Measurements from ENCODE around the gene FAM210B.
"Not testable (repeated sequence)": the region's sequence is repeated elsewhere in the genome, so short reads cannot be mapped to it uniquely, and the experiment has no call there.

FAM210B gene

GRCh38 chr20:56403465-56403864 lies 44.7 kb downstream of the FAM210B start:
- Histone ChIP-seq H3K27me3 (ENCODE audit: insufficient read depth, poor library complexity, severe bottlenecking) (no peaks in the 10 kb centered on the region), H3K27ac (replicated peaks) (no peak overlapping the region), H3K4me3 (replicated peaks; ENCODE audit: insufficient read depth, low read length) (no peak overlapping the region)
- TF ChIP-seq SPI1 (IDR thresholded peaks at IDR 0.05; ENCODE audit: borderline replicate concordance, low read depth): no peak
- TF ChIP-seq REST (IDR thresholded peaks at IDR 0.05; ENCODE audit: insufficient replicate concordance, low read depth): no peak
- TF ChIP-seq POLR2AphosphoS5 (IDR thresholded peaks at IDR 0.05; ENCODE audit: low read depth): no peak
- DNase-seq (ENCODE audit: low read depth in 1 of 2, low spot score in 1 of 2): no peak

DNA sequence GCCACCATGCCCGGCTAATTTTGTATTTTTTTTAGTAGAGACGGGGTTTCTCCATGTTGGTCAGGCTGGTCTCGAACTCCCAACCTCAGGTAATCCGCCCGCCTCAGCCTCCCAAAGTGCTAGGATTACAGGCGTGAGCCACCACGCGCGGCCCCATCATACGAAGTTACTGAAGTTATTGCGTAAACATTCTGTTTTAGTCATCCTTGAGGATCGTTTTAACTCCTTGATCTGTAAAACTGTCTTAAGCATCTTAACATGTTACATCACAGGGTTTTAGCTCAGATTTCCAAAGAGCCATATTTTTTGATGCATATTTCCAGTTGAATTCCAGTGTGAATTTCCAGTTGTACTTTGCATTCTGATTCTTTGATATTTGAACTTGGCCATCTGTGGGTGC lies 46.6 kb downstream of the FAM210B start:
- DNase-seq (ENCODE audit: low read depth in 1 of 2, low spot score in 1 of 2); H3K4me3 ChIP-seq (replicated peaks; ENCODE audit: insufficient read depth, low read length); H3K27me3 ChIP-seq (ENCODE audit: insufficient read depth, poor library complexity, severe bottlenecking); H3K27ac ChIP-seq (replicated peaks): not testable (repeated sequence)

DNA sequence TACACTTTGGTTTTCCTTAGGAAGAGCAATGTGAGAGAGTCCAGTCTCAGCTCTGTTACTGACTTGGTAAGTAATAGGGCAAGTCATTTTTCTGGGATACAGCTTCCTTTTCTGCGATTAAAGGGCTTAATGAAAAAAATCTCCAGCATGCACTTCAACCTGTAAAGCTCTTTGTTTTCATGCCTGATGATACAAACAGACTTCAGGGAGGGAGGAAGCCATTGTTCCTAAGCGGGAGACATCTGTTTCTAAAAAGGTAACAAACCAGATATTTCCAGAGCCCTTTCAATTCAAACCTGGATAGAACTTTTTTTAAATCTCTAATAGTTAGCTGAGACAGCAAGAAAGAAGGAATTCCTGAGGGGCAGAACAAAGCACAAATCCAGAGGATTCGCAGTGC lies 48.1 kb downstream of the FAM210B start:
- DNase-seq (ENCODE audit: low read depth in 1 of 2, low spot score in 1 of 2): no peak
- Histone ChIP-seq H3K4me3 (replicated peaks; ENCODE audit: insufficient read depth, low read length) (no peak overlapping the region), H3K27me3 (ENCODE audit: insufficient read depth, poor library complexity, severe bottlenecking) (no peaks in the 10 kb centered on the region), H3K27ac (replicated peaks) (no peak overlapping the region)
- TF ChIP-seq REST (IDR thresholded peaks at IDR 0.05; ENCODE audit: insufficient replicate concordance, low read depth) (no peak), POLR2AphosphoS5 (IDR thresholded peaks at IDR 0.05; ENCODE audit: low read depth) (no peak), GABPA (IDR thresholded peaks at IDR 0.05; ENCODE audit: low read depth) (no peak), SPI1 (IDR thresholded peaks at IDR 0.05; ENCODE audit: borderline replicate concordance, low read depth) (no peak)
- TF ChIP-seq, protein P1, sequence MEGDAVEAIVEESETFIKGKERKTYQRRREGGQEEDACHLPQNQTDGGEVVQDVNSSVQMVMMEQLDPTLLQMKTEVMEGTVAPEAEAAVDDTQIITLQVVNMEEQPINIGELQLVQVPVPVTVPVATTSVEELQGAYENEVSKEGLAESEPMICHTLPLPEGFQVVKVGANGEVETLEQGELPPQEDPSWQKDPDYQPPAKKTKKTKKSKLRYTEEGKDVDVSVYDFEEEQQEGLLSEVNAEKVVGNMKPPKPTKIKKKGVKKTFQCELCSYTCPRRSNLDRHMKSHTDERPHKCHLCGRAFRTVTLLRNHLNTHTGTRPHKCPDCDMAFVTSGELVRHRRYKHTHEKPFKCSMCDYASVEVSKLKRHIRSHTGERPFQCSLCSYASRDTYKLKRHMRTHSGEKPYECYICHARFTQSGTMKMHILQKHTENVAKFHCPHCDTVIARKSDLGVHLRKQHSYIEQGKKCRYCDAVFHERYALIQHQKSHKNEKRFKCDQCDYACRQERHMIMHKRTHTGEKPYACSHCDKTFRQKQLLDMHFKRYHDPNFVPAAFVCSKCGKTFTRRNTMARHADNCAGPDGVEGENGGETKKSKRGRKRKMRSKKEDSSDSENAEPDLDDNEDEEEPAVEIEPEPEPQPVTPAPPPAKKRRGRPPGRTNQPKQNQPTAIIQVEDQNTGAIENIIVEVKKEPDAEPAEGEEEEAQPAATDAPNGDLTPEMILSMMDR (IDR thresholded peaks at IDR 0.05; ENCODE audit: insufficient read depth, low read length): no peak

DNA sequence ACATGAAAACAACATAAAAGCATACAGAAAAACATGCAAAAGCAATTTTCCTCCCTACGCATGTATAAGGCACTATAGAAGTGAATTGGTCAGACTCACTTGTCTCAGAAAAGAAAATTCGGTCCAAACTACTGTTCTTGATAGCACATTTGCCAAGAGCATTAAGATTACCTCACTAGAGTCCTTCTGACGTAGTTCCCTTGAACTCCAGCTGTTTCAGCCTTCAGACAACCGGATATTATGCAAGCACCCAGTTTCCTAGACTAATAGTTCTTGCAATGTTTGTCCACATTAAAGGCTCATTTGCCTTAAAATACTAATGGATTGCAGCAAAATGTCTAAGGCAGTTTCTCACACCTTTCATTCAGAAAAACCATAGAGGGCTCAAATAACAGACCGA lies 50.7 kb downstream of the FAM210B start:
- H3K27me3 ChIP-seq (ENCODE audit: insufficient read depth, poor library complexity, severe bottlenecking): no peaks in the 10 kb centered on the region
- DNase-seq (ENCODE audit: low read depth in 1 of 2, low spot score in 1 of 2): peak; percentile 75 to 78
- no peak overlapping the region for H3K4me3 ChIP-seq (replicated peaks; ENCODE audit: insufficient read depth, low read length)
- peak overlapping the region; percentile 45 for H3K27ac ChIP-seq (replicated peaks)
- peak; percentile 80 for TF ChIP-seq GABPA (IDR thresholded peaks at IDR 0.05; ENCODE audit: low read depth)
- no peak for TF ChIP-seq SPI1 (IDR thresholded peaks at IDR 0.05; ENCODE audit: borderline replicate concordance, low read depth)

- TF ChIP-seq GABPA (IDR thresholded peaks at IDR 0.05; ENCODE audit: low read depth) (no peak), POLR2AphosphoS5 (IDR thresholded peaks at IDR 0.05; ENCODE audit: low read depth) (no peak), REST (IDR thresholded peaks at IDR 0.05; ENCODE audit: insufficient replicate concordance, low read depth) (no peak)
- TF ChIP-seq, protein P1 (IDR thresholded peaks at IDR 0.05; ENCODE audit: insufficient read depth, low read length): no peak
- Histone ChIP-seq H3K27me3 (ENCODE audit: insufficient read depth, poor library complexity, severe bottlenecking) (no peaks in the 10 kb centered on the region), H3K27ac (replicated peaks) (peak overlapping the region; percentile 45), H3K4me3 (replicated peaks; ENCODE audit: insufficient read depth, low read length) (no peak overlapping the region)
- no peak for DNase-seq (ENCODE audit: low read depth in 1 of 2, low spot score in 1 of 2)
Observed at GRCh38 chr20:56409956-56410355, 51.2 kb downstream of the FAM210B start.

GRCh38 chr20:56411287-56411686 lies 52.5 kb downstream of the FAM210B start:
- DNase-seq (ENCODE audit: low read depth in 1 of 2, low spot score in 1 of 2): not testable (repeated sequence)
- H3K27ac ChIP-seq (replicated peaks): peak overlapping the region; percentile 68

More at GRCh38 chr20:56411287-56411686, 52.5 kb downstream of the FAM210B start:
- not testable (repeated sequence) for H3K27me3 ChIP-seq (ENCODE audit: insufficient read depth, poor library complexity, severe bottlenecking); H3K4me3 ChIP-seq (replicated peaks; ENCODE audit: insufficient read depth, low read length)
